Raji (cell line): ENCODE data around the gene FOXM1.

Experiments
- POLR2A ChIP-seq: IDR thresholded peaks from 2 replicates; pipeline ENCODE4 v1.6.1; 2011; ENCODE audit warnings: low read depth, low read length, control low read depth; ENCODE audit not compliant: insufficient read depth

FOXM1 gene, protein sequence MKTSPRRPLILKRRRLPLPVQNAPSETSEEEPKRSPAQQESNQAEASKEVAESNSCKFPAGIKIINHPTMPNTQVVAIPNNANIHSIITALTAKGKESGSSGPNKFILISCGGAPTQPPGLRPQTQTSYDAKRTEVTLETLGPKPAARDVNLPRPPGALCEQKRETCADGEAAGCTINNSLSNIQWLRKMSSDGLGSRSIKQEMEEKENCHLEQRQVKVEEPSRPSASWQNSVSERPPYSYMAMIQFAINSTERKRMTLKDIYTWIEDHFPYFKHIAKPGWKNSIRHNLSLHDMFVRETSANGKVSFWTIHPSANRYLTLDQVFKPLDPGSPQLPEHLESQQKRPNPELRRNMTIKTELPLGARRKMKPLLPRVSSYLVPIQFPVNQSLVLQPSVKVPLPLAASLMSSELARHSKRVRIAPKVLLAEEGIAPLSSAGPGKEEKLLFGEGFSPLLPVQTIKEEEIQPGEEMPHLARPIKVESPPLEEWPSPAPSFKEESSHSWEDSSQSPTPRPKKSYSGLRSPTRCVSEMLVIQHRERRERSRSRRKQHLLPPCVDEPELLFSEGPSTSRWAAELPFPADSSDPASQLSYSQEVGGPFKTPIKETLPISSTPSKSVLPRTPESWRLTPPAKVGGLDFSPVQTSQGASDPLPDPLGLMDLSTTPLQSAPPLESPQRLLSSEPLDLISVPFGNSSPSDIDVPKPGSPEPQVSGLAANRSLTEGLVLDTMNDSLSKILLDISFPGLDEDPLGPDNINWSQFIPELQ

DNA sequence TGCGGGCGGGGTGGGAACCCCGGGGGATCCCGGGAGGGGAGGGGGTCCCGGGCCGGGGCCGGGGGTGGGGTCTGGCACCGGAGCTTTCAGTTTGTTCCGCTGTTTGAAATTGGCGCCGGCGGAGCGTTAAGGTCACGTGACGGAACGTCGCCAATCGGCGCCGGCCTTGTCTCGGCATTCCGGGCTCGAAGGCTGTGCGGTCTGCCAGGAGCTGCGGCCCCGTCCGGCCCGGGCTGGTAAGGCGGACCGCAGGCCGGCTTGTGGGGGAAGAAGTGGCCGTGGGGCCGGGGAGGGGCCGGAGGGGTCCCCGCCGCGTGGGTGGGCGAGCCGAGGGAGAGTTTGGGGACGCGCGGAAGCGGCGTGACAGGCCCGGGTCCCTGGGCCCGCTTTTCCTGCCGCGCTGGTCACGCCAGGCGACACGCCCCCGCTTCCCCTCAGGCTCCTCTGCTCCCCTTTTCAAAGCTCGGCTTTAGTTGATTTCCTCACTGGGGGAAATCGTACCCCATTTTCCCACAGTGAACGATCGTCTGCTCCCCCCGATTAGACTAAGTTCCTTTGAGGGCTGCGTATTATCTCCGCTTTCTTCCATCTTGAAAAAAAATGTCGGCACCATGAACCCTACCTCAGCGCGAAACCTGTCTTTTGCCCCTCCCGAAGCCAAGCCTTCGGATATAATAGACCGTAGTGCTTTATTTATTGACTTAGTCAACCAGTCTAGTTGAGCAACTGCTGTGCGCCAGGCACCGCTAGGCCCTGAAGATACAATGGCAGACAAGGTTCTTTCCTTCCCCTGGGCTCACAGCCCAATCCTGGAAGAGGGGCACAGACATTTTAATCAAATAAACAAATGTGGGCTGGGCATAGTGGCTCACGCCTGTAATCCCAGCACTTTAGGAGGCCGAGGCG is at the start of gene FOXM1, which contains the start of gene RHNO1:
Gene FOXM1 (minus strand): TSS at position 128 of the 906 bp plus-strand sequence. CDS start 2,696 bp downstream, outside the sequence.
Gene RHNO1 (plus strand): TSS at position 177 of the 906 bp plus-strand sequence. CDS start 8,144 bp downstream, outside the sequence.
- TF ChIP-seq POLR2A: peak; percentile 81

DNA sequence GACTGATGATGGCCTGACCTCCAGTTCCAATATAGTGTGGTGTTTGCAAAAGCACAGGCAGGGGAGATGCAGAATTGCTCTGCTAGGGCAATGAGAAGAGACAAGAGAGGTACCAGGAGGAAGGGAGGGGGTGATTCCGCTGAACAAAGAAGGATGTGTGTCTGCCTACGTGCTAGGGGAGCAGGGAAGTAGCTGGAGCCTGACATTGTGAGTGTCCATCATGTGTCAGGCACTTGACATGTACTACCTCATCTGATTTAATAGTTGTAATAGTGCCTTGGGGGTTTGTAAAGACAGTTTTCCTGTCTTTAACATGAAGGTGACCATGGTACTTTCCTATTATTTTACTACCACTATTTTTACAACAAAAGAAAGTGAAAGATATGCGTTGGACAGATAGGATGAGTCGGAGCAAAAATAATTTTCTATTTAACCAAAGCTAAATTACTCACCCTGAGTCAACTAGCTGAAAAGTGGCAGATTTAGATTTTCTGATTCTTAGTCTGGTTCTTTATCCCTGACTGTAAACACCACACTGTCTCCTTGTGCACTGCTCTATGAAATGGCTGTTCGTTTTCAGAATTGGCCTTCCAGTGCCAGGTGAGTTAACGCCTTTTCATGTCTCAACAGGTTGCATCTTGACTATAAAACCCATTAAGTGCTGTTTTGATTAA is 48.5 kb upstream of the FOXM1 start:
- no peak for TF ChIP-seq POLR2A

DNA sequence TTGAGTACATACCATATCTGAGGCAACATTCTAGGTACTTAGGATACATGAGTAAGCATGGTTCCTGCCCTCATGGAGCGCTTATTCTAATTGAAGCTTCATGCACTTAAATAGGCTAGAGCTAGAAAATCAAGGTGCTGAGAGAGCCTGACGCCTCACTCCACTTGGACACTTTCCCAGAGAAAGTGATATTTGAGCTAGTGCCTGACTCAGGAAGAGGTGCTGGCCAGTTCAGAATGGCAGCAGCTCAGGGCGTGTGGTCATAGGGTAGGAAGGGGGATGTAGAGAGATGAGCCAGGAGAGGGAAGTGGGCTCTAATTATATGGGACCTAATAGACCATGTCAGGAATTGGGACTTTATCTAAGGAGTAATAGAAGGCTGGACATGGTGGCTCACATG is 47.0 kb upstream of the FOXM1 start:
- no peak for TF ChIP-seq POLR2A

DNA sequence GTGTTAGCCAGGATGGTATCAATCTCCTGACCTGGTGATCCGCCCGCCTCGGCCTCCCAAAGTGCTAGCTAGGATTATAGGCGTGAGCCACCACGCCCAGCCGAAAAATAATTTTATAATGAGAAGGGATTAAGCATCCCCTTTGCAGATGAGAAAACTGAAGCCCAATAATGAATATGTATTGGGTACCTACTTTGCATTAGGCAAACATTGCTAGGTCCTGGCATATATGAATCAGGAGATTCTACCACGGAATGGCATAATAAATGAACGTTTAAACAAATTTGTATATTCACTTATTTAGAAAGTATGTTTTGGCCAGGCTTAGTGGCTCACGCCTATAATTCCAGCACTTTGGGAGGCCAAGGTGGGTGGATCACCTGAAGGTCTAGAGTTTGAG is 46.1 kb upstream of the FOXM1 start:
- TF ChIP-seq POLR2A: no peak

DNA sequence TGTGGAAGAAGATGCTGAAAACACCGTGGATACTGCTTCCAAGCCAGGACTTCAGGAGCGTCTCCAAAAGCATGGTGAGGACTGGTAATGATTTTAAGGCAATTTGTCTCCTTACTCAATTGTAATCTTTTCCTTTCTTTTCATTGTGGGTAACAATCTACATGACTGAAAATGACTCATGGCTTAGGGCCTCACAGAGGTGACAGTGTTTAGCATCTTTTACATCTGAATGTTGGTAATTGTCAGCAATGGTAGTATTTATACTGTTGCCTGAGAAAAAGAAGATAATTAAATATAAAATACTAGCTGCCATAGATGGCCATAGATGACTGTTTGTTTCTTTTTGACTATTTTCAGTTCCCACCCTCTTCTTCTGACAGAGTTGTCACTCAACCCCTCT is 45.4 kb upstream of the FOXM1 start:
- TF ChIP-seq POLR2A: no peak

DNA sequence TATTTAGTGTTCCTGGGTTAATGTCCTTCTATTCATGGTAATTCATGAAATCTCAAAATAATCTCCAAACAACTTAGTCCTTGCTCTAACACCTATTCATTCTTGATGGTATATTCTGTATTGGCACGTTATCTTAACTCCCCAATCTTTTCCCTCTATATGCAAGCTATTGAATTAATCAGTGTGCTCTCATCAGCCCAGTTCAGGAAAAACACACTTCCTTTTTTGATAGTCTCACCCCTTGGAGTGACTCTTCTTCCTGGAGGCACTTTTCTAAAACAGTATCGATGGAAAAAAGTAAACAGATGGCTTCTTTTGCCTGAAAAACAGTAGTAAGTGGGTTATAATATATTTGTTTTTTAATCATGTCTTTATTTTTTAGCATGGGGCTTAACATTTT is 42.3 kb upstream of the FOXM1 start:
- no peak for TF ChIP-seq POLR2A

DNA sequence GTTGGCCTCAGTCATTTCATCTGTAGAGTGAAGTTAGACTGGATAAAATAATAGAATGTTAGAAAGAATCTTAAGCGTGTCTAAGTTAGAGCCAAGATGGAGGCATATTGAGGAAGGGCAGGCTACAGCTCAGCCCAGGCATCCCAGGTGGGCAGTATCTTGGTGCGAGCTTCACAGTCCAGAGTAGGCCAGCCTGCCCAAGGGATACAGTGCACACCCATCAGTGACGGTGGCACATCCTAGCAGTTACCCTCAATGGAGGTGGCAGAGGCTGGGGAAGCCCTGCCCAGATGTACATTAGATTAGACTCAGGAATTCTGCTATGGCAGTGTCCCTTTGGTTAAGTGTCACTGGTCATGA is 35.2 kb upstream of the FOXM1 start:
- no peak for TF ChIP-seq POLR2A

DNA sequence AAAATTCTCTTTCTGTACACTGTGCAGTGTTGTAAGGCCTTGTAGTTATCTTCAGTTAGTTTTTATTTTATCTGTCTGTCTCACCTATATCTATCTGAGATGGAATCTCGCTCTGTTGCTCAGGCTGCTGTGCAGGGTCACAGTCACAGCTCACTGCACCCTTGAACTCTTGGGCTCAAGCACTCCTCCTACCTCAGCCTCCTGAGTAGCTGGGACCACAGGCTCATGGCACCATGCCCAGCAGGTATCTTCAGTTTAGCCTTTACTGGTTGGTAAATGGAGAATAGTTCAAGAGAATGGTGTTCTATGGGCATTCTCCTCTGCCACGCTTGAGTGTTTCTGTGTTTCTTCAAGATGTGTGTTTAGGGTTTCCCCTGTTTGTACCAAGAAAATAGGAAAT is 27.3 kb upstream of the FOXM1 start:
- TF ChIP-seq POLR2A: no peak

DNA sequence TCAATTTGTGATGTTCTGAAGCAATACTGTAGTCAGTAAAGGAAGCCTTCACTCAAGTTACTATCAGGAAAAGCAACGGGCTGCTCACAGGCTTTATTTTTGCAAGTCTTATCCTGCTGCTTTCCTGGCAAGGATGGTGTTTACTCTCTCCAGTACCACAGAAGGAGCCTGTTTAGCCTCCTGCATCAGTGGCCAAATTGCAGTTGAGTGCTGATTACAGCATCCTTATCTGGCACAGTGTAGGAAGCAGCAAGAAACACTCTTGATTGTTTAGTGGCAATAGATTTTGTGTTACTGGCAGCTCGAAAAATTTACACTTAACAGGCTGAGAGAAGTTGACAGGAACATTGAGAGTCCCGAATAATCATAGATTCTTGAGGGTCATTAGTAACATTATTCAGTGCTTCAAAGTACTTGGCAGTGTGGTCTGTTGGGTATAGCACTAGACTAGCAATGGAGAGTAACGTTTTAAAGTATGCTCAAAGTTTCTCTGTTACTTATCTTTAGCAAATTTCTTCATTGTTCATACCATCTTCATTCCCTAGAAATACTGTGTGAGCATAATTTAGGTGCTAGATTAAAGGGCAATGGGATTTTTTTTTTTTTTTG is 25.4 kb upstream of the FOXM1 start:
- no peak for TF ChIP-seq POLR2A

DNA sequence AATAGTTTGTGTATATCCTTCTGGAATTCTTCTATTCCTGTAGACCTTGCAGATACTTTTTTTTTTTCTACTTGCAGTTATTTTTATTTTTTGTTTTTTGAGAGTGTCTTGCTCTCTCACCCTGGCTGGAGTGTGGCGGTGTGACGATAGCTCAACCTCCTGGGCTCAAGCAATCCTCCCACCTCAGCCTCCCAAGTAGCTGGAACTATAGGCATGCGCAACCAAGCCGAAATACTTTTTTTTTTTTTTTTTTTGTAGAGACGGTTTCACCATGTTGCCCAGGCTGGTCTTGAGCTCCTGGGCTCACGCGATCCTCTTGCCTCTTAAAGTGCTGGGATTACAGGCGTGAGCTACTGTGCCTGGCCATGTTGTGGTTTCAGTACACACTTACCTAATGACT is 23.7 kb upstream of the FOXM1 start:
- no peak for TF ChIP-seq POLR2A

DNA sequence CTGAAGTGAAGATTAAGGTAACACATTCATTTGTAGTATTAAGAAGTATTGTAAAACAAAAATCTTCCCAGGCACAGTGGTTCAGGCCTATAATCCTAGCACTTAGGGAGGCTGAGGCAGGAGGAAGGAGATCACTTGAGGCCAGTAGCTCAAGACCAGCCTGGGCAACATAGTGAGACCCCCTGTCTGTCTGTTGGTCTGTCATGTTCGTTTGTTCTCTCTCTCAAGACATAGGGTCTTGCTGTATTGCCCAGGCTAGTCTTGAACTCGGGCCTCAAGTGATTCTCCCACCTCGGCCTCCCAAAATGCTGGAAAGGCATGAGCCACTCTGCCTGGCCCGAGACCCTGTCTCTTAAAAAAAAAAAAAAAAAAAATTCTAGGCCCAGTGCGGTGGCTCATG is 20.4 kb upstream of the FOXM1 start:
- TF ChIP-seq POLR2A: no peak

DNA sequence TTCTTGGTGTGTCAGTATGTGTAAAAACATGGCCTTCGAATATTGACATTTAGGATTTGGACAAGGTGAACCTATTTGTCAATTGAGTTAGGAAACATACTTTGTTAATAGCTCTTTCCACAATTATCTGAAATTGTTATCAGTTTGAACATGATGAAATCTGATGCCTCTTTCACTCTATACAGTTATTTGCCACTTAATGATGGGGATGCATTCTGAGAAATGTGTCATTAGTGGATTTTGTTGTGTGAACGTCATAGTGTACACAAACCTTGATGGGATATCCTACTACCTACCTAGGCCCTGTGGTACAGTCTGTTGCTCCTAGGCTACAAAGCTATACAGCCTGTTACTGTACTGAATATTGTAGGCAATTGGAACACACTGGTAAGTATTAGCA is 18.5 kb upstream of the FOXM1 start:
- TF ChIP-seq POLR2A: no peak

DNA sequence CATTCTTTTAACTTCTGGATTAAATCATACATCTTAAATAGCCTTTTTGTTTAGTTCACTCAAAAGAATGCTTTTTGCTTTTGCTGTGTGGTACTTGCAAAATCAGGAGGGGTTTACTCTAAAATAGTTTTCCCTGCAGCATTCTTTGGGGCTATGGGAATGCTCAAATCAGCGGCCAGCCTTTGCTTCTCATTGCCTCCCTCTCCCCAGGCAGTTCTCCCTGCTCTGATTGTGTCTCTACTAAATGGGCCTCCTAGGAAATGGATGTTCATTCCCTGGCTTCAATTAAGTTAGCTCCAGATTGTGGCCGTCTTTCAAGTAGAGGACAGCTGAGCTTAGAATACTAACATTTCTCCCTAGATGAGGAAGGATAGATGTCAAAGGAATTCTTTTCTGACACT is 18.1 kb upstream of the FOXM1 start:
- no peak for TF ChIP-seq POLR2A

DNA sequence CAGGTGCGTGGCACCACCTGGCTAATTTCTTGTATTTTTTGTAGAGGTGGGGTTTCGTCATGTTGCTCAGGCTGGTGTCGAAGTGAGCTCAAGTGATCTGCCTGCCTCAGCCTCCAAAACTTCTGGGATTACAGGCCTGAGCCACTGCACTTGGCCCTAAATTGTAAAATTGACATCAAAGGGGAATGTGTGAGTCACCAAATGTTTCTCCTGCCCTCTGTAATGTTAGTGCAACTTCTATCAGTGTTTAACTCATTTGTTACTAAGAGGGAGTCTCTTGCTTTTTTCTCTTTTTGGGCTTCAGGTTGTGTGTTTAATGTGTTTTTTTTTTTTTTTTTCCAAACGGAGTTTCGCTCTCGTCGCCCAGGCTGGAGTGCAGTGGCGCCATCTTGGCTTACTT is 16.0 kb upstream of the FOXM1 start:
- TF ChIP-seq POLR2A: no peak
